ENCODE measurements around the gene KRABD2.

- TF ChIP-seq POLR2A (IDR thresholded peaks at IDR 0.05): no peak
- TF ChIP-seq CTCF (IDR thresholded peaks at IDR 0.05): no peak
Measured at GRCh38 chr17:8397636-8398035, 21.1 kb upstream of the KRABD2 start, which contains the start of gene RNF222.
